Stimulated activated memory B cell treated with anti-CD40 and anti-IgM and Interleukin-4, amounts not matched to agents 10 μg/mL and 1 μg/mL and 100 μg/mL, for 72 hours (primary cell): ENCODE data around the gene NPR3.

Experiments
- ATAC-seq: fragments of 150-1000 bp; cut with Tn5 transposase; 2 replicates; pipeline ENCODE4 v1.10.0; 2021
- H3K27ac Mint-ChIP-seq: one replicate; pipeline ENCODE4 v1.8.0; 2022; ENCODE audit warnings: mild to moderate bottlenecking, mixed read lengths
- H3K27me3 Mint-ChIP-seq: one replicate; pipeline ENCODE4 v1.8.0; 2022; ENCODE audit warnings: mixed read lengths
- H3K36me3 Mint-ChIP-seq: one replicate; pipeline ENCODE4 v1.8.0; 2022; ENCODE audit warnings: mixed read lengths
- H3K4me1 Mint-ChIP-seq: one replicate; pipeline ENCODE4 v1.8.0; 2022; ENCODE audit warnings: mixed read lengths
- H3K4me3 Mint-ChIP-seq: one replicate; pipeline ENCODE4 v1.8.0; 2022; ENCODE audit warnings: mild to moderate bottlenecking, moderate library complexity, mixed read lengths
- H3K9me3 Mint-ChIP-seq: one replicate; pipeline ENCODE4 v1.8.0; 2022; ENCODE audit warnings: mixed read lengths

The NPR3 gene

DNA sequence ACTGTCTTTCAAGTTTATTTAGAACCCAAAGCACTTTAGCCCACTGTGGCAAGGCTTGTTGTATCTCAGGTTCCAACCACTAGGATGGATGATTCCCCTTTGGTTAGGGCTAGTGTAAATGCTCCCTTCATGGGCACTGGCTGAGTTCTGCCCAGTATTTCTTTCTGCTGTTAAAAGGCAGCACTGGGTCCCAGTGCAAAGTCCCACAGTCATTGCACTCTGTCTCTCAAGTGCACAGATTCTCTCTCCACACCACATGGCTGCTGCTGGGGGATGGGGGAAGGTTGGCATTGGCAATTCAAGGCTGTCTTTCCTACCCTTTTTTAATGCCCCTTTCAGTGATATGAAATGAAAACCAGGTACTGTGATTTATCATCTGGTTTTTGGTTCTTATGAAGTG lies 7.2 kb upstream of the NPR3 start:
- no peak for ATAC-seq
- H3K9me3 Mint-ChIP-seq = peaks cover 6% of the 10 kb centered on the region
- H3K4me3 Mint-ChIP-seq = no peak overlapping the region
- no peak overlapping the region for H3K27ac Mint-ChIP-seq
- peaks cover 29% of the 10 kb centered on the region for H3K27me3 Mint-ChIP-seq
- H3K4me1 Mint-ChIP-seq = peaks cover 3% of the 10 kb centered on the region
- no peaks in the 10 kb centered on the region for H3K36me3 Mint-ChIP-seq

- Mint-ChIP-seq H3K9me3 (no peaks in the 10 kb centered on the region), H3K4me1 (peaks cover 25% of the 10 kb centered on the region), H3K36me3 (no peaks in the 10 kb centered on the region), H3K4me3 (no peak overlapping the region), H3K27me3 (peaks cover 41% of the 10 kb centered on the region), H3K27ac (no peak overlapping the region)
- no peak for ATAC-seq
These were observed 3.6 kb upstream of the NPR3 start for GRCh38 chr5:32707418-32707997.

GRCh38 chr5:32708949-32709348 lies 2.2 kb upstream of the NPR3 start:
- H3K4me1 Mint-ChIP-seq = peaks cover 33% of the 10 kb centered on the region
- no peak overlapping the region for H3K27ac Mint-ChIP-seq
- H3K36me3 Mint-ChIP-seq = no peaks in the 10 kb centered on the region
- ATAC-seq = no peak
- H3K27me3 Mint-ChIP-seq = peaks cover 52% of the 10 kb centered on the region
- no peak overlapping the region for H3K4me3 Mint-ChIP-seq
- H3K9me3 Mint-ChIP-seq = no peaks in the 10 kb centered on the region

GRCh38 chr5:32709750-32710549 lies 1.2 kb upstream of the NPR3 start:
- H3K4me3 Mint-ChIP-seq = peak overlapping the region; percentile 71
- H3K36me3 Mint-ChIP-seq = no peaks in the 10 kb centered on the region
- H3K27ac Mint-ChIP-seq = no peak overlapping the region
- no peaks in the 10 kb centered on the region for H3K9me3 Mint-ChIP-seq
- H3K4me1 Mint-ChIP-seq = peaks cover 33% of the 10 kb centered on the region
- no peak for ATAC-seq
- peaks cover 60% of the 10 kb centered on the region for H3K27me3 Mint-ChIP-seq

- H3K9me3 Mint-ChIP-seq = no peaks in the 10 kb centered on the region
- H3K27ac Mint-ChIP-seq = no peak overlapping the region
- H3K4me1 Mint-ChIP-seq = peaks cover 33% of the 10 kb centered on the region
- H3K27me3 Mint-ChIP-seq = peaks cover 67% of the 10 kb centered on the region
- H3K36me3 Mint-ChIP-seq = no peaks in the 10 kb centered on the region
- H3K4me3 Mint-ChIP-seq = no peak overlapping the region
- ATAC-seq = no peak
These were observed 200 bp downstream of the NPR3 start for GRCh38 chr5:32711362-32711680.

- Mint-ChIP-seq H3K27me3 (peaks cover 69% of the 10 kb centered on the region), H3K27ac (no peak overlapping the region), H3K36me3 (no peaks in the 10 kb centered on the region), H3K4me1 (peaks cover 33% of the 10 kb centered on the region), H3K9me3 (peaks cover under 1% of the 10 kb centered on the region), H3K4me3 (no peak overlapping the region)
- ATAC-seq = no peak
These were observed 760 bp downstream of the NPR3 start for GRCh38 chr5:32711681-32712480.

DNA sequence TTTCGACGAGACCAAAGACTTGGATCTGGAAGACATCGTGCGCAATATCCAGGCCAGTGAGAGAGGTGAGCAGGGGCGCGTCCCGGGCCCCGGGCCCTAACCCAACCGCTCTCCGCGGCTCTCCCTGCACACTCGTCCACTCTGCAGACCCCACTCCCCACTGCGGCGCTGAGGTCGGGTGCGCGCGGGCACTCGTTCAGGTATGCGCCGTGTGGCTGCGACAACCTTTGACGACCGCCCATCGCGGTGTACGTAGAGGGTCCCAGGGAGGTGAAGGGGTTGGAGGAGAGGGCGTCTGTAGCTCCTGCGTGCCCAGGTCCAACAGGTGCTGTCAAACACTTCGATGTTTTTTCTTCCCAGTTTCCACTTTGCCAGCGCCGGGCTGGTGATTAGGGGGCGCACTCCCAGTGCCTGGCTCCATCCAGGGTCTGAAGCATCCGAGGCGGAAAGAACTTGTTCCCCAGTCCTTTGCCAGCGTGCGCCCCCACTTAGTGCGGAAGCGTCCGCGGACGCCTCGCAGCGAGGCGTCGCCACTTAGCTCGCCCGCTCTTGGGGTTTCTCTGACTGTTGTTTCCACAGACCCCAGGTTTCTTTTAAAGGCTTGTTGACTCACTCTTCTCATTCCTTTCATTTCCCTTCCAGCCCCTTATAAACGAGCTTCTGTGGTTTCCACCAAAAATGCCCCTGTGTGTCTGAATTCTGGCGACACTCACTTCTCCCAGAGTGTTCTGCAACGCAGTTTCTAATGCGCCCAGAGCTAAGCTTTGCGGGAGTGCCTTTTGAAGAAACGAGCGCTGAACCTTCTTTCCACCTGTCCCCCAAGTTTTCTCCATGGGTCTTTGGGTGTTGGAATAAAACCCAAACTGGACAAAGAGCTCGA lies 1.6 kb downstream of the NPR3 start:
- no peak overlapping the region for H3K4me3 Mint-ChIP-seq
- H3K9me3 Mint-ChIP-seq = peaks cover 6% of the 10 kb centered on the region
- H3K27ac Mint-ChIP-seq = no peak overlapping the region
- peaks cover 76% of the 10 kb centered on the region for H3K27me3 Mint-ChIP-seq
- no peak for ATAC-seq
- no peaks in the 10 kb centered on the region for H3K36me3 Mint-ChIP-seq
- peaks cover 33% of the 10 kb centered on the region for H3K4me1 Mint-ChIP-seq

- Mint-ChIP-seq H3K4me3 (no peak overlapping the region), H3K9me3 (peaks cover 6% of the 10 kb centered on the region), H3K4me1 (peaks cover 33% of the 10 kb centered on the region), H3K36me3 (no peaks in the 10 kb centered on the region), H3K27ac (no peak overlapping the region), H3K27me3 (peaks cover 77% of the 10 kb centered on the region)
- no peak for ATAC-seq
These were observed 2.2 kb downstream of the NPR3 start for GRCh38 chr5:32713361-32713769.

DNA sequence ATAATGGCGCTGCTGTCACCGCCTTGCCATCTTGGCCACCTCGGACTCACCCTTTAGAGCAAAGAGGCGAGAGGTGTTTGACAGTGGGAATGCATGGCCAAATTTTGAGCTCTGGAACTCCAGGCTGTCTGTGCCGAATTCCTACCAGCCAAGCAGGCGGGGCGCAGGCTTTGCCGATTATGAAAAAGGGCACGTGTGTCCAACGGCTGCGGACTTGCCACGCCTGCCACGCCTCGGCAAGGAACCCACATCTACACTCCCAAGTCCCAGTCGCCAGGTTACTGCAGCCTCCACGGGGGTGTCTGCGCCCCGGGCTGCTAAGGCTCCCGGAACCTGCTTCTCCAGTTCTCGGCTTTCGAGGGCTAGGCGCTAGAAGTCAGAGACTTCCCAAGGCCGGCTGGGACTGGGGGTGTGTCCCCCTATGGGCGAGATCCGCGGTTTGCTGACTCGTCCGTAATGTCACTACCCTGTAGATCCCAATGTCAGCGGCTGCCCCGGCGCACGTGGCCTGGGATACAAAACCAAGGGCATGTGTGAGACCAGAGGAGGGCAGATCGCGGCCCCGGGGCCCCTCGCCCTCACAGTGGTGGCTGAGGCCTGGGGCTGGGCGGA lies 2.8 kb downstream of the NPR3 start:
- ATAC-seq = no peak
- no peak overlapping the region for H3K27ac Mint-ChIP-seq
- H3K4me1 Mint-ChIP-seq = peaks cover 30% of the 10 kb centered on the region
- H3K36me3 Mint-ChIP-seq = no peaks in the 10 kb centered on the region
- peaks cover 73% of the 10 kb centered on the region for H3K27me3 Mint-ChIP-seq
- peaks cover 6% of the 10 kb centered on the region for H3K9me3 Mint-ChIP-seq
- no peak overlapping the region for H3K4me3 Mint-ChIP-seq

- peaks cover 71% of the 10 kb centered on the region for H3K27me3 Mint-ChIP-seq
- ATAC-seq = no peak
- H3K4me3 Mint-ChIP-seq = no peak overlapping the region
- H3K9me3 Mint-ChIP-seq = peaks cover 10% of the 10 kb centered on the region
- peaks cover 9% of the 10 kb centered on the region for H3K36me3 Mint-ChIP-seq
- peaks cover 21% of the 10 kb centered on the region for H3K4me1 Mint-ChIP-seq
- H3K27ac Mint-ChIP-seq = no peak overlapping the region
These were observed 3.7 kb downstream of the NPR3 start for GRCh38 chr5:32714836-32715235.

DNA sequence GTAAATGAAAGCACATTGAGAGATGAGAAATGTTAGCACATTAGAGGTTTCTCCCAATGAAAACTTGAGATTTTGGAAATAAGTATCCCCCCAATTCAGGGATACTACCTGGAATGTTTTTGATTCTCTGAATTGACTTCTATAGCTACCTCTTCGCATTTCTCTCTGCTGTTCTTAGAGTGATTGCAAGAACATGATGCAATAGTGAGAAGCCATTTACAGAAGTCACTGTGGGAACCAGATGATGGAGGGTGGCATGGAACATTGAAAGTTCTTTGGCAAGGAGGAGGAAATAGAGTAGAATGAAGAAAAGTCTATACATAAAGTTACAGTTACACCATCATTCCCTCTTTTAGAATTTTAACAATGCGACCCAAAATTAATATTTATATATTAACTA lies 9.2 kb downstream of the NPR3 start:
- ATAC-seq = no peak
- peaks cover 10% of the 10 kb centered on the region for H3K36me3 Mint-ChIP-seq
- H3K9me3 Mint-ChIP-seq = peaks cover 10% of the 10 kb centered on the region
- H3K27me3 Mint-ChIP-seq = peaks cover 27% of the 10 kb centered on the region
- H3K4me3 Mint-ChIP-seq = no peak overlapping the region
- H3K27ac Mint-ChIP-seq = no peak overlapping the region
- no peaks in the 10 kb centered on the region for H3K4me1 Mint-ChIP-seq

- H3K27ac Mint-ChIP-seq = no peak overlapping the region
- peaks cover 10% of the 10 kb centered on the region for H3K36me3 Mint-ChIP-seq
- no peak for ATAC-seq
- H3K27me3 Mint-ChIP-seq = peaks cover 18% of the 10 kb centered on the region
- peaks cover 10% of the 10 kb centered on the region for H3K9me3 Mint-ChIP-seq
- H3K4me3 Mint-ChIP-seq = no peak overlapping the region
- H3K4me1 Mint-ChIP-seq = no peaks in the 10 kb centered on the region
These were observed 10.5 kb downstream of the NPR3 start for GRCh38 chr5:32721626-32722025.

DNA sequence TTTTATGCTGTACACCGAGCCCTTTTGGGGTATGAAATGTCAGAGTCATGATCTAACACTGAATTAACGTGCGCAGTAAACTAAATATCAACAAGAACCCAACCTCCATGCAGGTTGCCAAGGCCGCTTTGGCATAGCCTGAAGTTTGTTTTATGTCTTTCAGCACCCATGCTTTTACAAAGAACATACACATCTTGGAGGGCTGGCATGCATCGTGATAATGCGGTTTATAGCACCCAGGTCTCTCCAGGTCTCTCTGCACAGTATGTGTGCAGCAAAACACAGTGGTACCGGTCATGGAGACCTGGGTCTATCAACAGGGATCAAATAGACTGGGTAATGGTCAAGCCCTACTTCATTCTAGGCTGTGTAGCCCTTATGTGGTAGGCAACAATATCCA lies 11.8 kb downstream of the NPR3 start:
- H3K4me3 Mint-ChIP-seq = no peak overlapping the region
- H3K27me3 Mint-ChIP-seq = peaks cover 10% of the 10 kb centered on the region
- H3K4me1 Mint-ChIP-seq = no peaks in the 10 kb centered on the region
- H3K36me3 Mint-ChIP-seq = peaks cover 10% of the 10 kb centered on the region
- no peak overlapping the region for H3K27ac Mint-ChIP-seq
- ATAC-seq = no peak
- H3K9me3 Mint-ChIP-seq = peaks cover 4% of the 10 kb centered on the region

DNA sequence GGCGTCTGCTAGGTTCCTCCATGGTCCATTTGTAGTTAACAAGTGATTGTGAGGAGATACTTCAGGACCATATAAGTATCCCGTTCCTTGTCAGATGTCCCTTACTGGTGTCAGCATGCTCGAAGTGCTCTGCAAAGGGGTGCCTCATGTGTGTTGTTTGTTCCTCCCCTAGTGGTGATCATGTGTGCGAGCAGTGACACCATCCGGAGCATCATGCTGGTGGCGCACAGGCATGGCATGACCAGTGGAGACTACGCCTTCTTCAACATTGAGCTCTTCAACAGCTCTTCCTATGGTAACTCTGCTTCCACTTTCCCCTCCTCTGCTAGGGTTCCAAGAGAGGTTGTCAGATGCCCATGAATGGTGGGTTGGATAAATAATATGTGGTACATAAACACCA lies 13.4 kb downstream of the NPR3 start:
- no peak overlapping the region for H3K4me3 Mint-ChIP-seq
- peaks cover 3% of the 10 kb centered on the region for H3K36me3 Mint-ChIP-seq
- H3K9me3 Mint-ChIP-seq = peaks cover 2% of the 10 kb centered on the region
- H3K27me3 Mint-ChIP-seq = peaks cover 5% of the 10 kb centered on the region
- no peak for ATAC-seq
- H3K4me1 Mint-ChIP-seq = no peaks in the 10 kb centered on the region
- H3K27ac Mint-ChIP-seq = no peak overlapping the region
